Esophagus squamous epithelium (tissue), 5 donors: ENCODE measurements around the gene CDYL. TPM values are rescaled to one million over a fixed set of nuclear protein-coding genes. Genes with fewer than 3 reads are reported as not detected.
A peak's percentile ranks its signal among the peaks of the same experiment; 100 is the strongest.
"Not testable (repeated sequence)": the region's sequence is repeated elsewhere in the genome, so short reads cannot be mapped to it uniquely, and the experiment has no call there.

Experiments
- DNase-seq: peaks from one replicate; lab custom pipeline; 2025; lab: John Stamatoyannopoulos, UW
- H3K27ac ChIP-seq, 4 donors: fragments of 200-600 bp; sonication (generic); one replicate each; pipeline ENCODE4 v1.5.1; 2016 to 2019; ENCODE audit warnings: mild to moderate bottlenecking in 1 of 4
- H3K27me3 ChIP-seq, 4 donors: fragments of 200-600 bp; sonication (generic); 1 replicate in 3 of 4; 2 replicates in 1 of 4; pipeline versions ENCODE4 v1.5.1 to v1.6.0; 2017 to 2021; ENCODE audit warnings: antibody characterized with exemption in 1 of 4
- H3K36me3 ChIP-seq, 3 donors: fragments of 200-600 bp; sonication (generic); one replicate each; pipeline ENCODE4 v1.5.1; 2016 to 2019
- H3K4me1 ChIP-seq, 3 donors: fragments of 200-600 bp; sonication (generic); one replicate each; pipeline ENCODE4 v1.5.1; 2017 to 2019
- H3K4me3 ChIP-seq, 4 donors: fragments of 200-600 bp; sonication (generic); 1 replicate in 3 of 4; 2 replicates in 1 of 4; pipeline ENCODE4 v1.5.1; 2016 to 2019; ENCODE audit warnings: mild to moderate bottlenecking in 2 of 4, moderate library complexity in 1 of 4
- H3K9me3 ChIP-seq, 3 donors: fragments of 200-600 bp; sonication (generic); one replicate each; pipeline ENCODE4 v1.5.1; 2016 to 2019
- CTCF ChIP-seq, 6 experiments: fragments of 450-650 bp in 4 of 6; fragments of 200-600 bp in 2 of 6; sonication (generic) in 2 of 6; IDR thresholded peaks; one replicate each; pipeline ENCODE4 v1.5.1; 2016 to 2019; ENCODE audit warnings: antibody characterized with exemption in 6 of 6, mild to moderate bottlenecking in 4 of 6, moderate library complexity in 4 of 6
- POLR2A ChIP-seq, 4 donors: fragments of 450-650 bp; IDR thresholded peaks; one replicate each; pipeline ENCODE4 v1.6.1; 2017; ENCODE audit warnings: antibody characterized with exemption in 4 of 4, mild to moderate bottlenecking in 4 of 4, moderate library complexity in 3 of 4
- whole genome bisulfite sequencing, 2 donors: methylation state at CpG; one replicate each; pipeline ENCODE4 v1.1.5; 2018; 5-methylcytosine and 5-hydroxymethylcytosine counted together
- intact Hi-C: fragments of 100-400 bp; cut with DNase I; formaldehyde crosslinking; loops from one replicate; pipeline ENCODE4 v1.15.0; 2022
- total RNA-seq, 4 donors: library from RNA; depleted of rRNA; stranded (reverse); fragments of >200 nt; gene quantifications; one replicate each; pipeline ENCODE4 v1.1.0, GENCODE V29; 2016
- donor health status: DM: yes; HTN: yes; CAD: no.

Gene CDYL
- total RNA-seq, 4 donors from 2014 or later, result 15.2 to 43.5 (median 19.6) TPM

DNA sequence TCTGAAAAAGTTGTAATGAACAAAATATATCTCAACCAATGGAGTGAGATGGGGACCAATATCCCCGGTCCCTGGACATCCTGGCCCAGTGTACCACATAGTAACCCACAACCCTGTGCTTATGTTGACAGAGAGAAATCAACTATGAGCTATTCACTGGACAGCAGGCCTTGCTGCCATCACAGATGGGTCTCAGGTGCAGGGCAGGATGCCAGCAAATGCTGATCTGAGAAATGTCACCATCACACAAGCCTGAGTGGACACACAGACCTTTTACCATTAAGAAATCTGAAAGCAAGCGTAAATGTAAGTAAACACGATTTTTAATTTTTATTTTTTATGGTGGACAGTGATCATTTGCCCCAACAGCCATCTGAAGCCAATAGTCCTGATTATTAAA lies 218.5 kb downstream of the CDYL start:
- Histone ChIP-seq H3K4me1 (no peaks in the 10 kb centered on the region), H3K9me3 (no peaks in the 10 kb centered on the region), H3K36me3 (peaks cover 0 to 72% (median 0%) of the 10 kb centered on the region in 3 donors), H3K4me3 (no peak overlapping the region), H3K27ac (no peak overlapping the region), H3K27me3 (no peaks in the 10 kb centered on the region)
- no peak for DNase-seq
- intact Hi-C loops, result no loop called here
- TF ChIP-seq POLR2A (IDR thresholded peaks at IDR 0.05) (no peak), CTCF (IDR thresholded peaks at IDR 0.05) (no peak)
- WGBS, 2 donors, result 88 to 97% methylated on average over 3 of the region's 3 CpGs

DNA sequence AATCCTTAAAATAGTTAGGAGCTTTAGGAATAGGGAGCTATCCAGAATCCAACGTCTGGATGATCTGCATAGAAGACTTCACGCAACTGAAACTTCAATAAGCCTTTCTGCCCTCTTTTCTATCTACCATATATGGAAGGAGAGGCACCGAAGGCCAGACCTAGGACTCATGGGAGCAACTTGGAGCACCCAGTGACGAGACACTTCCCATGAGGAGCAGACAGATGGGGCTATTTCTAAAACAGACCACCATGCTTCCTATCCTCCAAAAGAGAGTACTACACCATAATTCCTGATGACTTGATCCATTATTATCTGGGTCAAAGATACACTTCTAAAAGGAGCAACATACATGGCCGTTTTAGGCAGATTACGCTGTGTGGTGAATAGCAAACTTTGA lies 221.7 kb downstream of the CDYL start:
- 79 to 92% methylated on average over 5 to 6 of the region's 6 CpGs for WGBS, 2 donors
- TF ChIP-seq POLR2A (IDR thresholded peaks at IDR 0.05), result no peak
- TF ChIP-seq CTCF (IDR thresholded peaks at IDR 0.05), result no peak
- H3K27me3 ChIP-seq, result no peaks in the 10 kb centered on the region
- no peak overlapping the region for H3K4me3 ChIP-seq
- H3K9me3 ChIP-seq, result no peaks in the 10 kb centered on the region
- intact Hi-C loops, result no loop called here
- no peak overlapping the region for H3K27ac ChIP-seq
- no peak for DNase-seq
- peaks cover 0 to 1% (median 0%) of the 10 kb centered on the region in 3 donors for H3K4me1 ChIP-seq
- peaks cover 0 to 87% (median 0%) of the 10 kb centered on the region in 3 donors for H3K36me3 ChIP-seq

GRCh38 chr6:4999586-4999985 lies 223.4 kb downstream of the CDYL start:
- H3K27ac ChIP-seq, result no peak overlapping the region
- no peaks in the 10 kb centered on the region for H3K27me3 ChIP-seq
- no peak for DNase-seq
- TF ChIP-seq POLR2A (IDR thresholded peaks at IDR 0.05) (no peak), CTCF (IDR thresholded peaks at IDR 0.05) (no peak)
- H3K4me1 ChIP-seq, result peaks cover 0 to 12% (median 4%) of the 10 kb centered on the region in 3 donors
- WGBS, 2 donors, result 63 to 73% methylated on average over 2 of the region's 2 CpGs
- no peaks in the 10 kb centered on the region for H3K9me3 ChIP-seq
- H3K4me3 ChIP-seq, result no peak overlapping the region
- intact Hi-C loops, result no loop called here
- peaks cover 0 to 72% (median 0%) of the 10 kb centered on the region in 3 donors for H3K36me3 ChIP-seq

- Histone ChIP-seq H3K4me3 (peak within 1 kb of the TSS; percentile 58 to 71 (median 66)), H3K4me1 (peaks cover 0 to 17% (median 5%) of the 10 kb centered on the region in 3 donors), H3K36me3 (peaks cover 0 to 30% (median 0%) of the 10 kb centered on the region in 3 donors), H3K27ac (peak within 1 kb of the TSS; percentile 84 to 95 (median 93)), H3K9me3 (no peaks in the 10 kb centered on the region), H3K27me3 (no peaks in the 10 kb centered on the region)
- peak; percentile 66 to 90 (median 86) for TF ChIP-seq CTCF (IDR thresholded peaks at IDR 0.05)
- TF ChIP-seq POLR2A (IDR thresholded peaks at IDR 0.05), result peak in 1 of 4 donors; percentile 53
- DNase-seq, result peak; percentile 77
- intact Hi-C loops, result no loop called here
- WGBS, 2 donors, result 0% methylated on average over 6 to 21 of the region's 64 CpGs
These were observed 227.6 kb downstream of the CDYL start, which contains the start of gene RPP40 for GRCh38 chr6:5003604-5004372. Gene RPP40, minus strand, starts transcription at chr6:5004037. Its CDS starts 35 bp downstream, at chr6:5004002.

DNA sequence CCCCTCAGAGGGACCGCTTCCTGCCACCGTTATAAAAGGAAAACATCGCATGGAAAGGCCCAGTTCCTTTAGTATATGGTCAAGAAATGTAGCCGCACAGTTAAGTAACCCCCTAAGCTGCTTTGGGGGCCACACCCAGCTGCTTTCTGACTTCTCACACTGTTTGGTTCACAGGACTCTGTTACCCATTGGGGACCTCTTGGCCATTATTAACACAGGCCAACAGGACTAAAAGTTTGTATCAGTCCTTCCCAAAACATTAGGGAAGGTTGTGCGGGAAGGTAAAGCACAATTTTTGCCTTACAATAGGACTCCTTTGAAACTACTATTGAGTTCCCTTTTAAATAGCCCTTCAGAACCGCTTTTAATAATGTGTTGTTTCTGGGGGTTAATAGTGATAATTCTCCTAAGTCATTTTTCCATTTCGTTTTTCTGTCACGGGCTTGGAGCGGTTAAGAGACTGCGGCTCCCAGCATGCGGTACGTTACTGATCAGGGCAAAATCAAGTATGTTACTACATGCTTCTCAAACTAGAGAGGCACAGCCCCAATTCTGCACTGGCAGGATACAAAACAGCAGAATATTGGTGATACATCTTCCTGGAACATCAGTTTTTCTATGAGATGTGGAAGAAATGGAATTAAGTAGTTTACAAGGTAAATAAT lies 228.3 kb downstream of the CDYL start:
- Histone ChIP-seq H3K9me3 (no peaks in the 10 kb centered on the region), H3K36me3 (peaks cover 0 to 23% (median 0%) of the 10 kb centered on the region in 3 donors), H3K4me1 (peaks cover 0 to 17% (median 5%) of the 10 kb centered on the region in 3 donors), H3K27ac (peak overlapping the region; percentile 84 to 95 (median 93)), H3K27me3 (no peaks in the 10 kb centered on the region), H3K4me3 (peak overlapping the region; percentile 58 to 71 (median 66))
- DNase-seq, result no peak
- intact Hi-C loops, result no loop called here
- TF ChIP-seq POLR2A (IDR thresholded peaks at IDR 0.05), result no peak
- TF ChIP-seq CTCF (IDR thresholded peaks at IDR 0.05), result no peak
- 56 to 59% methylated on average over 9 to 11 of the region's 12 CpGs for WGBS, 2 donors

DNA sequence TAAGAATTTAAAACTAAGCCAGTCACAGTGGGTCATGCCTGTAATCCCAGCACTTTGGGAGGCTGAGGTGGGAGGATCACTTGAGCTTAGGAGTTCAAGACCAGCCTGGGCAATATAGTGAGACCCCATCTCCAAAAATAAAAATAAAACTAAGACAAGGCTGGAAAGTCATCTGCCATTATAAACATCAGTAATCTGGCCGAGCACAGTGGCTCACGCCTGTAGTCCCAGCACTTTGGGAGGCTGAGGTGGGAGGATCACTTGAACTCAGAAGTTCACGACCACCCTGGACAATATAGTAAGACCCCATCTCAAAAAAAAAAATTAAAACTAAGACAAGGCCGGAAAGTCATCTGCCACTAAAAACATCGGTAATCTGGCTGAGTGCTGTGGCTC lies 228.8 kb downstream of the CDYL start:
- DNase-seq, H3K4me3 ChIP-seq, H3K27ac ChIP-seq, H3K9me3 ChIP-seq, intact Hi-C loops, H3K27me3 ChIP-seq: not testable (repeated sequence)
- Histone ChIP-seq H3K36me3 (peaks cover 0 to 18% (median 0%) of the 10 kb centered on the region in 3 donors), H3K4me1 (peaks cover 0 to 17% (median 5%) of the 10 kb centered on the region in 3 donors)
- WGBS, 2 donors, result 83 to 94% methylated on average over 5 of the region's 5 CpGs
